C4-2B (cell line): ENCODE results near the gene RRAS.

Source experiments
- CTCF ChIP-seq: fragments of 450-650 bp; conservative IDR thresholded peaks from 2 replicates; pipeline ENCODE4 v1.5.1; 2017; ENCODE audit warnings: mild to moderate bottlenecking
- ZFX ChIP-seq: fragments of 450-650 bp; IDR thresholded peaks from 2 replicates; pipeline ENCODE4 v1.6.1; 2017

- no peak for TF ChIP-seq CTCF
- TF ChIP-seq ZFX: no peak
Observed at GRCh38 chr19:49599378-49600295, 40.3 kb downstream of the RRAS start.
